Hepatocyte (in vitro differentiated cells): ENCODE results near the gene DHRS13. TPM values are rescaled to one million over a fixed set of nuclear protein-coding genes. Genes with fewer than 3 reads are reported as not detected.
A peak's percentile ranks its signal among the peaks of the same experiment; 100 is the strongest.

ENCODE experiments used
- DNase-seq: peaks from one replicate; pipeline ENCODE4 v3.0.0-alpha.2; 2016; ENCODE audit warnings: low spot score
- H2AFZ ChIP-seq: fragments of 200-600 bp; sonication (generic); 2 replicates; pipeline ENCODE4 v1.6.0; 2016; ENCODE audit warnings: antibody characterized with exemption, mild to moderate bottlenecking
- H3K27ac ChIP-seq: fragments of 200-600 bp; sonication (generic); 2 replicates; pipeline ENCODE4 v1.5.1; 2016; ENCODE audit warnings: mild to moderate bottlenecking
- H3K27me3 ChIP-seq: fragments of 200-600 bp; sonication (generic); 2 replicates; pipeline ENCODE4 v1.6.1; 2016
- H3K36me3 ChIP-seq: fragments of 200-600 bp; sonication (generic); replicated peaks from 2 replicates; pipeline ENCODE4 v1.5.1; 2016; ENCODE audit warnings: low read depth; ENCODE audit not compliant: insufficient read depth
- H3K4me1 ChIP-seq: fragments of 200-600 bp; sonication (generic); 2 replicates; pipeline ENCODE4 v1.5.1; 2016; ENCODE audit warnings: mild to moderate bottlenecking, moderate library complexity; ENCODE audit not compliant: insufficient read depth
- H3K4me2 ChIP-seq: fragments of 200-600 bp; sonication (generic); 2 replicates; pipeline ENCODE4 v1.6.0; 2016
- H3K4me3 ChIP-seq: fragments of 200-600 bp; sonication (generic); 2 replicates; pipeline ENCODE4 v1.5.1; 2016; ENCODE audit warnings: mild to moderate bottlenecking
- H3K79me2 ChIP-seq: fragments of 200-600 bp; sonication (generic); 2 replicates; pipeline ENCODE4 v1.6.0; 2017; ENCODE audit warnings: mild to moderate bottlenecking
- H3K9me2 ChIP-seq: fragments of 200-600 bp; sonication (generic); replicated peaks from 2 replicates; pipeline ENCODE4 v1.6.0; 2017; ENCODE audit warnings: mild to moderate bottlenecking; ENCODE audit not compliant: insufficient read depth
- H3K9me3 ChIP-seq: fragments of 200-600 bp; sonication (generic); 2 replicates; pipeline ENCODE4 v1.5.1; 2016; ENCODE audit warnings: low read depth, mild to moderate bottlenecking
- H4K20me1 ChIP-seq: fragments of 200-600 bp; sonication (generic); 2 replicates; pipeline ENCODE4 v1.6.0; 2016; ENCODE audit warnings: mild to moderate bottlenecking; ENCODE audit not compliant: insufficient read depth, poor library complexity, severe bottlenecking
- EZH2 ChIP-seq: fragments of 200-600 bp; sonication (generic); IDR thresholded peaks from 2 replicates; pipeline ENCODE4 v1.6.1; 2016; ENCODE audit warnings: antibody characterized with exemption, mild to moderate bottlenecking, borderline replicate concordance
- EZH2phosphoT487 ChIP-seq: fragments of 200-600 bp; sonication (generic); IDR thresholded peaks from one replicate; pipeline ENCODE4 v1.6.1; 2018; ENCODE audit warnings: antibody characterized with exemption, mild to moderate bottlenecking, low read depth, moderate library complexity; ENCODE audit not compliant: unreplicated experiment, severe bottlenecking
- WGBS: methylation state at CpG from one replicate; pipeline ENCODE4 v1.1.6; 2016; ENCODE audit warnings: low lambda C conversion rate; ENCODE audit errors: missing lambda C conversion rate; 5-methylcytosine and 5-hydroxymethylcytosine counted together
- polyA plus RNA-seq: library from polyadenylated mRNA; unstranded; fragments of >200 nt; fragmentation: Nextera tagmentation; extraction: Ambion mirVana; gene quantifications from 2 replicates; pipeline ENCODE4 v1.2.1, GENCODE V29; 2016
- total RNA-seq: library from RNA; depleted of rRNA; stranded (reverse); fragments of >200 nt; gene quantifications from 2 replicates; pipeline ENCODE4 v1.2.3, GENCODE V29; 2014
- TF ChIP-seq, protein P1 (sequence below): fragments of 200-600 bp; sonication (generic); IDR thresholded peaks from 2 replicates; pipeline ENCODE4 v1.5.1; 2016; ENCODE audit warnings: antibody characterized with exemption, mild to moderate bottlenecking; ENCODE audit not compliant: poor library complexity

Gene DHRS13
- total and polyA plus RNA-seq, 2 experiments from 2014 or later, result 14.9 to 15.4 TPM

DNA sequence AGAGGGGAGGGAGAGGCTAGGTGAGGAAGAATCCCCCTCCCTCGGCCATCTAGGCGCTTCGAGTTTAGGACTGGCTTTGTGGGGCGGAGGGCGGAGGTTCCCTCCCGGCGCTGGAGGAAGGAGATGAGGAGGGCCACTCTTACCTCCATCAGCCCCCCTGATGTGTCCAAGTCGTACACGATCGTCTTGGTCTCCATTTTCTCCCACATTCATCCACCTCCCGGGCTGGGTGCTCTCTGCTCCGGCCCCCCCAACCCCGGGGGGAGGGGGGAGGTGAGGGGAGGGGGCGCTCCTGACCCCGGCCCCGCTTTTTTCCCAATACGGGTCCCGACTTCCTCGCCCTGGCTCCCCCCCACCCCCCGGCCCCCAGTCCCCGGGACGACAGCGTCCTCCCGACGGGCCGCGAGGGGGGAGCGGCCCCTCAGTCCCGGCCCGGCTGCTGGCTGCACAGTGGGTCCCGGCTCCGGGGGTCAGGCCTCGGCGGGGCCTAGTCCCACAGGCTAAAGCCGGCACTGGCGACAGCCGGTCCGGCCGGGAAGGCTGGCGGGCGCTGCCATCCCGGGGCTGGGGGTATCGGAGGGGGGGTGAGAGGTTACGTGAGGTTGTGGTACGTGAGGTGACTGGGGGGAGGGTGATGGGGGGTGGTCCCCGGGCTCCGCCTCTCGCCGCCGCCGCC is 48.0 kb upstream of the DHRS13 start:
- H3K4me1 ChIP-seq, result peaks cover 21% of the 10 kb centered on the region
- H4K20me1 ChIP-seq, result peaks cover 24% of the 10 kb centered on the region
- H3K79me2 ChIP-seq, result peaks cover 52% of the 10 kb centered on the region
- H3K36me3 ChIP-seq, result no peaks in the 10 kb centered on the region
- H3K4me2 ChIP-seq, result peak overlapping the region; percentile 92
- no peaks in the 10 kb centered on the region for H3K9me3 ChIP-seq
- H2AFZ ChIP-seq, result no peak overlapping the region
- DNase-seq, result no peak
- WGBS, result under 1% methylated on average over 22 of the region's 51 CpGs
- H3K9me2 ChIP-seq, result no peaks in the 10 kb centered on the region
- H3K27ac ChIP-seq, result peak overlapping the region; percentile 93
- H3K4me3 ChIP-seq, result peak overlapping the region; percentile 92
- H3K27me3 ChIP-seq, result no peaks in the 10 kb centered on the region
- TF ChIP-seq, protein P1, sequence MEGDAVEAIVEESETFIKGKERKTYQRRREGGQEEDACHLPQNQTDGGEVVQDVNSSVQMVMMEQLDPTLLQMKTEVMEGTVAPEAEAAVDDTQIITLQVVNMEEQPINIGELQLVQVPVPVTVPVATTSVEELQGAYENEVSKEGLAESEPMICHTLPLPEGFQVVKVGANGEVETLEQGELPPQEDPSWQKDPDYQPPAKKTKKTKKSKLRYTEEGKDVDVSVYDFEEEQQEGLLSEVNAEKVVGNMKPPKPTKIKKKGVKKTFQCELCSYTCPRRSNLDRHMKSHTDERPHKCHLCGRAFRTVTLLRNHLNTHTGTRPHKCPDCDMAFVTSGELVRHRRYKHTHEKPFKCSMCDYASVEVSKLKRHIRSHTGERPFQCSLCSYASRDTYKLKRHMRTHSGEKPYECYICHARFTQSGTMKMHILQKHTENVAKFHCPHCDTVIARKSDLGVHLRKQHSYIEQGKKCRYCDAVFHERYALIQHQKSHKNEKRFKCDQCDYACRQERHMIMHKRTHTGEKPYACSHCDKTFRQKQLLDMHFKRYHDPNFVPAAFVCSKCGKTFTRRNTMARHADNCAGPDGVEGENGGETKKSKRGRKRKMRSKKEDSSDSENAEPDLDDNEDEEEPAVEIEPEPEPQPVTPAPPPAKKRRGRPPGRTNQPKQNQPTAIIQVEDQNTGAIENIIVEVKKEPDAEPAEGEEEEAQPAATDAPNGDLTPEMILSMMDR, result no peak
- TF ChIP-seq EZH2, result no peak
- no peak for TF ChIP-seq EZH2phosphoT487

DNA sequence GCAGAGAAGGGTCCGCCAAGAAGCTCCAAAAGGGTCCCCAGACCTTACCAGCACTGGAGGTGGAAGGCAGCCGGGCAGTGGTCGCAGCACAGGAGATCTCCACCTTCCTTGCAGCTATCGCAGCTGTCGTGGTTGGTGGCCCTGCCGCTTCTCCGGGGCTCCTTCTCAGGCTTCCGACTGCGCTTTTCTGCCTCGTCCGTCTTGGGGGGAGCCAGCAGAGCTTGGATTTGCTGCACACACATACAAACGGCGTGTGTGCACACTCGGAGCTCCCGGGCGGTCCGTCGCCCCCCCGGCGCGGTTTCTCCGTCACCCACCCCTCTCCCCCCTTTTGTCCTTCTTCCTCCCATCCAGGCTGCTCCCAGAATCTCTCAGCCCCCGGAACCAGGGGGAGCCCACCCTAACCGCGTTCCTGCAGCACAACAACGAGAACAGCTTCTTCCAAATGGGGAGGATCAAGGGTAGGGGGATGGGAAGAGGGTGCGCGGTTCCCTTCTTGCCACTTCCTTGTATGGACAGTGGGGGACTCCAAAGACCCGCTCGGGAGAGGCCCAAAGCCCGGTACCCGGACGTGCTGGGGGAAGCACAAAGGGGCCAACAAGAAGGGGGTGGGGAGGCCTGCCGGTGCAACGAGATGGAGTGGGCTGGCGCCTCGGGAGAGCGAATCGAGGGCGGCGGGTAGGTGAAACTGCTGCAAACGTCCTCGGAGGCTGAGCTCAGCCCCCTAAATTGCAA is 47.3 kb upstream of the DHRS13 start:
- no peak overlapping the region for H2AFZ ChIP-seq
- H4K20me1 ChIP-seq, result peaks cover 31% of the 10 kb centered on the region
- peaks cover 59% of the 10 kb centered on the region for H3K79me2 ChIP-seq
- H3K4me3 ChIP-seq, result peak overlapping the region; percentile 92
- H3K4me2 ChIP-seq, result peak overlapping the region; percentile 92
- H3K9me2 ChIP-seq, result no peaks in the 10 kb centered on the region
- peak overlapping the region; percentile 93 for H3K27ac ChIP-seq
- DNase-seq, result peak; percentile 58
- H3K27me3 ChIP-seq, result no peaks in the 10 kb centered on the region
- peaks cover 21% of the 10 kb centered on the region for H3K4me1 ChIP-seq
- 2% methylated on average over 35 of the region's 43 CpGs for WGBS
- TF ChIP-seq, protein P1, result no peak
- TF ChIP-seq EZH2phosphoT487, result no peak
- TF ChIP-seq EZH2, result no peak
- H3K9me3 ChIP-seq, result no peaks in the 10 kb centered on the region
- no peaks in the 10 kb centered on the region for H3K36me3 ChIP-seq

DNA sequence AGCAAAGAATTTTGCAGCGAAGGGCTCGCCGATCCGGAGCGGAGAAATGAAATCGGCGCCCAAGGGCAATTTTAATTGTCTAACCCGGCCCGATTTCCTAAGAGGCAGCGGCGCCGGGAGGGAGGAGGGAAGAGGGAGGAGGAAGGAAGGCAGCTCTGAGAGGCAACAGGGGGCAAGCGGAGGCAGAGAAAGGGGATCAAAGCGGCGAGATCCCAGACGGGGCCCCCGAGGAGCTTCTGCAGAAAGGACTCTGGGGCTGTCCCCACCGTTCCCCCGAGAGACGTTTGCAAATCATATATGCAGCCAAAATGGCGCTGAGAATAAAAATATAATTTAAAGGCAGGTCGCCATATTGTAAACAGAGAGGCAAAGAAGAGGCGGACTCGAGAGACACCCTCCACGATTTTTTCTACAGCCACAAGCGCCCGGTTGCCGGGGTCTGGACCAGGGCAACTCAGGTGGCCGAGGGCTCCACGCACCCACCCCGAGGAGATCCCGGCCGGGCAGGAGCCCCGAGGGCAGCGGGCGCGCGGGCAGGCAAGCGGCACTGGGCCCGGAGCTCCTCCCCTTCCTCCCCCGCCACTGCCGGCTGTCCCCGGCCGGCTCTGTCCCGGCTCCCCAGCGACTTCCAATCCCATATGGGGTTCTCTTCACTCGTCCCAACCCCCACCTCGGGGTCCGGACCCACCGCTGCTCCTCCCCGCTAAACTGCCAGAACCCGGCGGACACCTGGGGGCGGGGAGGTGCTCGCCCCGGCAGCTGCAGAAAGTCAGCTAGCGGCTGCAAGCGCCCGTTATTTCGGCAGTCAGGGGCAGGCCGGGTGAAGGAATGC is 46.5 kb upstream of the DHRS13 start:
- peak overlapping the region; percentile 86 for H2AFZ ChIP-seq
- WGBS, result 2% methylated on average over 53 of the region's 61 CpGs

More for the DNA sequence above, 46.5 kb upstream of the DHRS13 start:
- H3K4me3 ChIP-seq, result peak overlapping the region; percentile 92
- H4K20me1 ChIP-seq, result peaks cover 39% of the 10 kb centered on the region
- H3K36me3 ChIP-seq, result no peaks in the 10 kb centered on the region
- TF ChIP-seq, protein P1, result no peak
- TF ChIP-seq EZH2 (no peak), EZH2phosphoT487 (no peak)
- peak overlapping the region; percentile 92 for H3K4me2 ChIP-seq
- H3K9me2 ChIP-seq, result no peaks in the 10 kb centered on the region
- H3K9me3 ChIP-seq, result no peaks in the 10 kb centered on the region
- peak overlapping the region; percentile 93 for H3K27ac ChIP-seq
- no peaks in the 10 kb centered on the region for H3K27me3 ChIP-seq
- peaks cover 67% of the 10 kb centered on the region for H3K79me2 ChIP-seq
- H3K4me1 ChIP-seq, result peaks cover 21% of the 10 kb centered on the region
- peak; percentile 73 for DNase-seq
